ENCODE measurements around the gene FNIP2.

- TF ChIP-seq, protein P1, sequence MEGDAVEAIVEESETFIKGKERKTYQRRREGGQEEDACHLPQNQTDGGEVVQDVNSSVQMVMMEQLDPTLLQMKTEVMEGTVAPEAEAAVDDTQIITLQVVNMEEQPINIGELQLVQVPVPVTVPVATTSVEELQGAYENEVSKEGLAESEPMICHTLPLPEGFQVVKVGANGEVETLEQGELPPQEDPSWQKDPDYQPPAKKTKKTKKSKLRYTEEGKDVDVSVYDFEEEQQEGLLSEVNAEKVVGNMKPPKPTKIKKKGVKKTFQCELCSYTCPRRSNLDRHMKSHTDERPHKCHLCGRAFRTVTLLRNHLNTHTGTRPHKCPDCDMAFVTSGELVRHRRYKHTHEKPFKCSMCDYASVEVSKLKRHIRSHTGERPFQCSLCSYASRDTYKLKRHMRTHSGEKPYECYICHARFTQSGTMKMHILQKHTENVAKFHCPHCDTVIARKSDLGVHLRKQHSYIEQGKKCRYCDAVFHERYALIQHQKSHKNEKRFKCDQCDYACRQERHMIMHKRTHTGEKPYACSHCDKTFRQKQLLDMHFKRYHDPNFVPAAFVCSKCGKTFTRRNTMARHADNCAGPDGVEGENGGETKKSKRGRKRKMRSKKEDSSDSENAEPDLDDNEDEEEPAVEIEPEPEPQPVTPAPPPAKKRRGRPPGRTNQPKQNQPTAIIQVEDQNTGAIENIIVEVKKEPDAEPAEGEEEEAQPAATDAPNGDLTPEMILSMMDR (IDR thresholded peaks at IDR 0.05) = peak; percentile 39 to 71 (median 59)
- TF ChIP-seq POLR2A (IDR thresholded peaks at IDR 0.05) = no peak
Measured at GRCh38 chr4:158856852-158857251, 88.0 kb downstream of the FNIP2 start.

All from heart left ventricle (tissue), 13 donors.